GM18909 (cell line): ENCODE measurements around the gene CHRNA9.
"Not testable (repeated sequence)": the region's sequence is repeated elsewhere in the genome, so short reads cannot be mapped to it uniquely, and the experiment has no call there.

Experiments
- ATAC-seq: cut with Tn5 transposase; IDR thresholded peaks from one replicate; pipeline ENCODE4 v1.9.1; 2021; ENCODE audit warnings: mild to moderate bottlenecking; ENCODE audit not compliant: unreplicated experiment, poor library complexity

Gene CHRNA9

GRCh38 chr4:40334591-40335524 lies at the start of gene CHRNA9:
Gene CHRNA9, plus strand, starts transcription at chr4:40335333. Its CDS starts 135 bp downstream, at chr4:40335468.
- no peak for ATAC-seq

- ATAC-seq: no peak
Observed at GRCh38 chr4:40285692-40286091, 49.4 kb upstream of the CHRNA9 start.

DNA sequence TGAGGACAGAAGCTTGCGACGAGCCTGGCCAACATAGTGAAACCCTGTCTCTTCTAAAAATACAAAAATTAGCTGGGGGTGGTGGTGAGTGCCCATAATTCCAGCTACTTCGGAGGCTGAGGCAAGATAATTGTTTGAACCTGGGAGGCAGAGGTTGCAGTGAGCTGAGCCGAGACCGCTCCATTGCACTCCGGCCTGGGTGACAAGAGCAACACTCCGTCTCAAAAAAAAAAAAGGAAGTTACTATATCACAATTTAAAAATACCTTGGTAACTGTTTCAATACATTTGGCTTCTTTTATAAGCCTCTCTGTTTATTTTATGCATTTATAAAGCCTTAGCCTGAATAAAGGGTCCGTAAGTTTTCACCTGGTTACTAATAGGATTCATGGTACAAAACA lies 46.6 kb upstream of the CHRNA9 start:
- ATAC-seq: no peak

DNA sequence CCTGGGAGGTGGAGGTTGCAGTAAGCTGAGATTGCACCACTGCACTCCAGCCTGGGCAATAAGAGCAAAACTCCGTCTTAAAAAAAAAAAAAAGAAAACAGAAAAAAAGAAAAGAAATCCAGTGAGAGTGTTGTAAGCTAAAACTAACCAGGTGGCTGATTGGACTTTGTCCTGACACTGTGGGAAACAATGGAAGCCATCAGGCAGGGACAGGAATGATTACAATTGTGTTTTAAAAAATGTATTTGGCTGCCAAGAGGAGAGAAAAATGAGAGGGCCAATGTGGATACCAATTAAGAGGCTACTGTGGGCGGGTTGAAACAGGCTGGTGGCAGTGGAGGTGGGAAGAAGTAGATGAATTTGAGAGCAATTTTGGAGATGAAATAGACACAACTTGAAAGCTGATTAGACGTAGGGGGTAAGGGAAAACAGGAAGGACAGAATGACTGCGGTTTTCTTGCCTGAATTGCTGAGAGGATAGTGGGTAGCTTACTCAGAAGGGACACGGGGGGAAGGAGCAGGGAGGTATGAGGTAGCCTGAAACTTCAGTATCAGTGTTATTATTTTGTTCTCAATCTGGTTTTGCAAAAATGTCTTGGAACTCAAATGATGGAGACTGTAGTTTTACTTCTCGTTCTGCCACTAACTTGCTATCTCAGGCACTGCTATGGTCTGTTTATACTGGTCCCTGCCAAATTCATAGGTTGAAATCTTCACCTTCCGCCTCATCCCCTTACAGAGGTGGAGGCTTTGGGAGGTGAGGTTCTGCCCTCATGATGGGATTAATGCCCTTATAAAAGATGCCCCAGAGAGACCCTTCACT lies 45.6 kb upstream of the CHRNA9 start:
- ATAC-seq: no peak

DNA sequence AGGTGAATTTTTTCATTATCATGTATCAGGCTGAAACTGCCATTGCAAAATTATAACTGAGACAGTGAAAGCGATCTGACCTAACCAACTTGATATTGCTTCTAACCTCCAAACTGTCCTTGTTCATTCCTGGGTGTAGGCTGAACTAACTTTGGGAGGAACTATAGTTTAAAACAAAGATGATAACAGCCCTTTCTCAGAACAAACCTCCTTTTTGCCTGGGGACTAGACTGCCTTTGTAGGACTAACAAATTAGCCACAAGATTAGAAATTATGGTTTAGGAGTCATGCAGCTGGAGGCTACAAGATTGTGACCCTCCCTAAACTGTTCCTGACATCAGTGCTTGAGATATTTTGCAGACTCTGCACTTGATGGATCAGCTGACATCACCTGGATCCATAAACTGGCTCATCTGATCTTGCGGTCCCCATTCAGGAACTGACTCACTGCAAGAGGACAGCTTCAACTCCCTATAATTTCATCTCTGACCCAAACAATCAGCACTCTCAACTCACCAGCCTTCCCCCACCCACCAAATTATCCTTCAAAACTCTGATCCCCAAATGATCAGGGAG lies 44.4 kb upstream of the CHRNA9 start:
- not testable (repeated sequence) for ATAC-seq

DNA sequence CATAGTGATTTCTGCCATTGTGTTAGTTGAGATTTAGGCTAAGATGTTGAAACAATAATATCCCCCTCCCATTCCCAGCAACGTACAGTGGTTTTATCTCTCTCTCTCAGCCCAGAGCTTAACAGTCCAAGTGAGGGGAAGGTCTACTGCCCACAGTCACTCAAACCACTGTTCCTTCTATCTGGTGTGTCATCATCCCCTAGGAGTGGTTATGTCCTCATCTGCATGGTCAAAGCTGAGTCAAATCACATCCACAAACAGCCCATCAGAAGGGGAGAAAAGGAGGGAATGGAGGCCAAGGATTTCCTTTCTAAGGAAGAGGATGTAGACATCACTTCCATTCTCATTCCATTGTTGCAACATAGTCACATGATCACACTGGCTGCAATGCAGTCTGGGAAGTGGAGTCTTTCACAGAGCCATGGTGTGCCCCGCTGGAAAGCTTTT lies 42.8 kb upstream of the CHRNA9 start:
- ATAC-seq: no peak

DNA sequence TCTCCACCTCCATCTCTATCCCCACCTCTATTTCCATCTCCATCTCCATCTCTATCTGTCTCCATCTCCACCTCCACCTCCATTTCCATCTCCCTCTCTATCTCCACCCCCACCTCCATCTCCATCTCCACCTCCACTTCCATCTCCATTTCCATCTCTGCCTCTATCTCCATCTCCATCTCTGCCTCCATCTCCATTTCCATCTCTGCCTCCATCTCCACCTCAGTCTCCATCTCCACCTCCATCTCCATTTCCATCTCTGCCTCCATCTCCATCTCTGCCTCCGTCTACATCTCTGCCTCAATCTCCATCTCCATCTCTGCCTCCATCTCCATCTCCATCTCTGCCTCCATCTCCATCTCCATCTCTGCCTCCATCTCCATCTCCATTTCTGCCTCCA lies 40.8 kb upstream of the CHRNA9 start:
- no peak for ATAC-seq

GRCh38 chr4:40295030-40295429 lies 40.1 kb upstream of the CHRNA9 start:
- not testable (repeated sequence) for ATAC-seq

DNA sequence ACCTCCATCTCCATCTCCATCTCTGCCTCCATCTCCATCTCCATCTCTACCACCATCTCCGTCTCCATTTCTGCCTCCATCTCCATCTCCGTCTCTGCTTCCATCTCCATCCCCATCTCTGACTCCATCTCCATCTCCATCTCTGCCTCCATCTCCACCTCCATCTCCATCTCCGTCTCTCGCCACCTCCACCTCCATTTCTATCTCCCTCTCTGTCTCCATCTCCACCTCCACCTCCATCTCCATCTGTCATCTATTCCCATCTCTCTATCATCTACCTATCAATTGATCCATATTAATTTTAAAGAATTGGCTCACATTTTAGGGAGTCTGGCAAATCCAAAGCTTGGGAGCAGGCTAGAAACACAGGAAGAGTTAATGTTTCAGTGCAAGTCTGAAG lies 39.6 kb upstream of the CHRNA9 start:
- ATAC-seq: no peak

DNA sequence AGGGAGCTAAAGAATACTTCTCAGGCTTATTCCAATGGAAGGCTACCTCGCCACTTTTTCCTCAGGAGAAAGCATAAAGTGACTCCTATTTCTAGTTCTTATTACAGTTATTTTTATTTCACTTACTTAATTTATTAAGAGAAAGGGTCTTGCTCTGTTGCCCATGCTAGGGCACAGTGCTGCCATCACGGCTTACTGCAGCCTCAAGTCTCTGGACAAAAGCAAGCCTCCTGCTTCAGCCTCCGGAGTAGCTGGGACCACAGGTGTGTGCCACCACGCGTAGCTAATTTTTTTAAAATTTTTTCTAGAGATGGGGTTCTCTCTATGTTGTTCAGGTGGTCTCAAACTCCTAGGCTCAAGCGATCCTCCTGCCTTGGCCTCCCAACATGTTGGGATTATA lies 36.0 kb upstream of the CHRNA9 start:
- ATAC-seq: no peak

- ATAC-seq: no peak
Observed at GRCh38 chr4:40299811-40300292, 35.3 kb upstream of the CHRNA9 start.

DNA sequence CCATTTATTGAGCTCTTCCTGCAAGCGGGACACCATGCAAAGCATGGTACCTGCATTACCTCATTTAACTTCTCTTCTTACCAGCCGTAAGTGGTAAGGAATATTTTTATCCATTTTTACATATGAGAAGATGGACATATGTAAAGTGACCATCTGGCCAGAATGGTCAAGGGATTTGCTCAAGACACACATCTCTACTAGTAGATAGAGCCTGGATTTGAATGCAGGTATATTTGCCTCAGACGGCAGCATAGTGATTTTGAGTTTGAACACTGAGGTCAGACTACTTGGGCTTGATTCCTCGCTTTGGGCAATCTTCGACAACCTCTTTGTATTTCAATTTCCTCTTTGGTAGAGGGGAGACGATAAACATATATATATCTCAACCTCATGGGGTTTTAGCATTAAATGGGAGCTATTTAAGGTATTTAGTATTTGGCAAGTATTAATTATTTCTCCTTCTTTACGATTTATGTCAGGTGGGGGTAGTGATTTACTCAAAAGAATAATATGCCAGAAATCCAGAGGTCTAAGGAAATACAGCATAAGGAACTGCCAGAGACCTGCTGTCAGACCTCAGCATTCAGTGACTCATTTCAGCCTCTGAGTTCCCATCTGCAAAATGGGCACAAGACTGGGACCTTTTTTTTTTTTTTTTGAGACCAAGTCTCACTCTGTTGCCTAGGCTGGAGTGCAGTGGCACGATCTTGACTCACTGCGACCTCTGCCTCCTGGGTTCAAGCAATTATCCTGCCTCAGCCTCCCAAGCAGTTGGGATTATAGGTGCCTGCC lies 34.6 kb upstream of the CHRNA9 start:
- ATAC-seq: no peak

- ATAC-seq: peak; percentile 58
Observed at GRCh38 chr4:40301603-40302002, 33.5 kb upstream of the CHRNA9 start.

DNA sequence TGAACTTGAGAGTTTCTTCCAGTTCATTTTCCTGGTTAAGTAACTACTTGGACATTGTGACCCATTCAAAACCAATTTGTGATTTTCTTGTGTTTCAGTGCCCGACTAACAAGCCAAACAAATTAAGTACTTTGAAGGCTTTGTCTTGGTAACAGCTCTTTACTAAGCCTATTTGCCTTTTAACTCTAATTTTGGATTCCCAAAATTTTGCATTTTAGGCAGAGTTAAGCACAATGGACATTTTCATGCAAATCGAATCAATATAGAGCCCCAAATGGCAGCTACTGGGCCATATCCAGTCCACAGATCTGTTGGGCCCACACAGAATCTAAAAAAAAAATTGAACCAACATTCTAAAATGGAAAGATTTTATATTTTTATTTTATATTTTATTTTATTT lies 31.4 kb upstream of the CHRNA9 start:
- ATAC-seq: no peak

GRCh38 chr4:40305328-40306170 lies 29.6 kb upstream of the CHRNA9 start:
- ATAC-seq: peak; percentile 62

DNA sequence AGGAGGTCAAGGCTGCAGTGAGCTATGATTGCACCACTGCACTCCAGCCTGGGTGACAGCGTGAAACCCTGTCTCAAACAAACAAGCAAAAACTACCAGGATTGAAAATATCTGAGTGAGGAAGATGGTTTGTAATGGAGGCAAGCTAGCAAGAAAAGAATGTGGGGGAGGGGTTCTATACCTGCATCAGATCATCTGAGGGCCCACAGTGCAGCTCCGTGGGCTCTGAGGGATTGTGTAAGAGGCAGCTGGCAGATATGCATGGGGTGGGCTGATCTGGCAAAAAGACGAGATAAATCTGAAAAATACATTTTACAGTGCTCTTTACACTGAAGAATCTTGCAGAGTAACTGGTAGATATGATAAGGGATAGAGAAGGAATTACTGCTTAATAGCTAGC lies 28.9 kb upstream of the CHRNA9 start:
- no peak for ATAC-seq

DNA sequence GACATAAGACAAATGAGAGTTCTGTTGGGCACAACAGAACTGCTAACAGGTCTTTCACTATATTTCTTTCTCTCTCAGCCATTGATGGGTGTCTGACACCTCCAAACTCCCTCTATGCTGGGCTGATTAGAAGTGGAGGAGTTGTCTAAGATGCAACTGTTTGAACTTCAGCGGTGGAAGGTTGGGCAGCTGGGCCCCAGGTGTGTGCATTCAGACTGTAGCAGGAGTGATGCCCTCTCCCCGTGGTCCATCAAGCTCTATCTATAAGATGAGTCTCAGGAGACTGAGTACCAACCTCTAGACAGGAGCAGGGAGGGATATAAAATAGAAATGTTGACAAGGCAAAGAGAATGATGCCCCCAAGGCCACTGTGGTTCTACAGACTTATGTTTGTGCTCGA lies 28.2 kb upstream of the CHRNA9 start:
- ATAC-seq: no peak

DNA sequence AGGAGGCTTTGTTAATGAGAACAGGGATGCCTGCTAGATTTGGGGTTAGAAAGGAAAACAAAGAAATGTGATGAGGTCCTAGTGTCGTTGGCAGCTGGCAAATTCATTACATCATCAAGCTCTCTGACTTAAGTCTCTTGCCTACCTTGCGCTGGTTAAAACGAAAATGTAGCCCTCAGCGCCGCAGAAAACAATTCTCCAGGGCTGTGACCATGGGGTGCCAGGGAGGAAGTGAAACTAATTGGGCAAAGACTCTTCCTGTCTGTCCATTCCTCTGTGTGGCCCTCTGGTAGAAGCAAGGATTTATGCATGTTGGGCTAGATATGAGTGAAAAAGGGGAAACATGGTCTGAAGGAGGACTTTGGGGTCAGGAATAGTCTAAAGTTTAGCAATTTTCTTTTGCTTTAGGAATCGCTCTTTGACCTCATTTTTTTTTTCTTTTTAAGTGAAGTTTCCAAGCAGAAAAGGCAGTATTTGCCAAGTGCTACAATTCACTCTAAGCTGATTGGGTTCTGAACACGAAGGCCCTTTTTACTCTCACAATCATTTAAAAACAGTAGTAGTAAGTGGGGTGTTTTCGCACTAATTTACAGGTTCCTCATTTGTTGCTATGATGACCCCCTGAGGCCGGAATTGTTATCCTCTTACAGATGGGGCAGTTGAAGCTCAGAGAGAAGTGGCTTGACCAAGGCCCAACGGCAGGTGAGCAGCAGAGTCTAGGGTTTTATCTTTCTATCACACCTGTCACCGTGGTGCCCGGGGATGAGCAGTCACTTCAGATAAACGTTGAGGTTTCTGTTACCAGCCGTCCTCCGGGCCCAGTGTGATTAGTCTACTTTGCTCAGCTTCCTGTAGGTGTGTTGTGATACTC lies 27.3 kb upstream of the CHRNA9 start:
- peak; percentile 33 for ATAC-seq
